ENCODE measurements around the gene CFAP157. TPM values are rescaled to one million over a fixed set of nuclear protein-coding genes. Genes with fewer than 3 reads are reported as not detected.

CFAP157 gene
- polyA plus RNA-seq, 1 of the 3 experiments (the other 2 are of a cell fraction) = 0.25 TPM

- no peaks in the 10 kb centered on the region for H3K9me2 ChIP-seq
- CTCF ChIA-PET = interaction anchor here (1.0 to 1.5 kb wide), 2 partner anchors 24 to 75 kb away, joined by 3 to 6 read pairs; partner anchors contain the start of genes CDK9 and TOR2A
- no peaks in the 10 kb centered on the region for H4K20me1 ChIP-seq (ENCODE audit: insufficient read depth)
- no peaks in the 10 kb centered on the region for H3F3A ChIP-seq (replicated peaks; ENCODE audit: insufficient read depth)
- no peaks in the 10 kb centered on the region for H3K36me3 ChIP-seq (replicated peaks in 1 of 2; ENCODE audit: control insufficient read depth in 1 of 2, insufficient read depth in 2 of 2, low read length in 1 of 2)
- no peak for DNase-seq
- no peaks in the 10 kb centered on the region for H3K9me3 ChIP-seq
- H3K27ac ChIP-seq (ENCODE audit: low read depth in 2 of 2, low read length in 1 of 2) = no peak overlapping the region
- H3K4me2 ChIP-seq = no peak overlapping the region
- POLR2A ChIA-PET = no interaction called here
- no peaks in the 10 kb centered on the region for H3K27me3 ChIP-seq (ENCODE audit: insufficient read depth)
- peaks cover 0 to 29% of the 10 kb centered on the region in 2 experiments; a peak in 1 of 4 replicates for H3K4me1 ChIP-seq (ENCODE audit: control insufficient read depth in 1 of 2, insufficient read depth in 2 of 2, low read depth in 1 of 2, low read length in 1 of 2)
- TF ChIP-seq RXRA (IDR thresholded peaks at IDR 0.05; ENCODE audit: borderline replicate concordance, low read depth) (no peak), NFIC (IDR thresholded peaks at IDR 0.05; ENCODE audit: borderline replicate concordance) (no peak), RFX5 (IDR thresholded peaks at IDR 0.05; ENCODE audit: low read length) (no peak), RCOR1 (IDR thresholded peaks at IDR 0.05; ENCODE audit: low read length) (no peak), TCF12 (IDR thresholded peaks at IDR 0.05) (no peak), EZH2phosphoT487 (IDR thresholded peaks at IDR 0.05; ENCODE audit: borderline replicate concordance, low read depth) (no peak), GABPA (IDR thresholded peaks at IDR 0.05; ENCODE audit: low read depth) (no peak), JUND (IDR thresholded peaks at IDR 0.05) (no peak), CHD2 (IDR thresholded peaks at IDR 0.05; ENCODE audit: low read length, partially characterized antibody) (no peak)
- H3K79me2 ChIP-seq (ENCODE audit: insufficient read depth) = peaks cover 13% of the 10 kb centered on the region; the same call in 1 of the 2 replicates
- no peak overlapping the region for H2AFZ ChIP-seq (ENCODE audit: low read depth)
- no peak overlapping the region for H3K9ac ChIP-seq
- H3K4me3 ChIP-seq (ENCODE audit: low read depth in 2 of 2, low read length in 1 of 2) = no peak overlapping the region
- 96% methylated on average over 9 of the region's 10 CpGs for WGBS (ENCODE audit: low lambda C conversion rate)
Measured at GRCh38 chr9:127710204-127710783, 3.5 kb downstream of the CFAP157 start.

- Histone ChIP-seq H3K9me3 (no peaks in the 10 kb centered on the region), H3K9ac (no peak overlapping the region), H4K20me1 (ENCODE audit: insufficient read depth) (no peaks in the 10 kb centered on the region), H3K9me2 (no peaks in the 10 kb centered on the region), H3K27ac (ENCODE audit: low read depth in 2 of 2, low read length in 1 of 2) (no peak overlapping the region), H3K27me3 (ENCODE audit: insufficient read depth) (no peaks in the 10 kb centered on the region), H3K4me2 (no peak overlapping the region), H3F3A (replicated peaks; ENCODE audit: insufficient read depth) (no peaks in the 10 kb centered on the region), H3K79me2 (ENCODE audit: insufficient read depth) (peaks cover 13% of the 10 kb centered on the region; the same call in 1 of the 2 replicates), H3K4me1 (ENCODE audit: control insufficient read depth in 1 of 2, insufficient read depth in 2 of 2, low read depth in 1 of 2, low read length in 1 of 2) (peaks cover 0 to 23% of the 10 kb centered on the region in 2 experiments; a peak in 1 of 4 replicates), H3K36me3 (replicated peaks in 1 of 2; ENCODE audit: control insufficient read depth in 1 of 2, insufficient read depth in 2 of 2, low read length in 1 of 2) (no peaks in the 10 kb centered on the region), H2AFZ (ENCODE audit: low read depth) (no peak overlapping the region), H3K4me3 (ENCODE audit: low read depth in 2 of 2, low read length in 1 of 2) (no peak overlapping the region)
- CTCF ChIA-PET = interaction anchor here (0.6 to 1.9 kb wide), 3 partner anchors 23 to 122 kb away, joined by 3 to 7 read pairs (median 3); partner anchors contain the start of gene TOR2A
- POLR2A ChIA-PET = no interaction called here
- WGBS (ENCODE audit: low lambda C conversion rate) = 84% methylated on average over 7 of the region's 9 CpGs
- no peak for DNase-seq
- TF ChIP-seq FOXM1 (IDR thresholded peaks at IDR 0.05; ENCODE audit: low read depth) (no peak), EP300 (IDR thresholded peaks at IDR 0.05; ENCODE audit: borderline replicate concordance in 1 of 2, low read depth in 1 of 2, low read length in 1 of 2) (no peak), IRF3 (IDR thresholded peaks at IDR 0.05; ENCODE audit: low read depth, low read length) (no peak), SIN3A (IDR thresholded peaks at IDR 0.05; ENCODE audit: borderline replicate concordance, low read depth, low read length) (no peak), ZBTB33 (IDR thresholded peaks at IDR 0.05; ENCODE audit: borderline replicate concordance, low read depth) (no peak), CHD2 (IDR thresholded peaks at IDR 0.05; ENCODE audit: low read length, partially characterized antibody) (no peak), RXRA (IDR thresholded peaks at IDR 0.05; ENCODE audit: borderline replicate concordance, low read depth) (no peak), MXI1 (IDR thresholded peaks at IDR 0.05; ENCODE audit: low read depth, low read length) (no peak), GATA2 (CRISPR knock-in tag; IDR thresholded peaks at IDR 0.05) (no peak), MAX (IDR thresholded peaks at IDR 0.05; ENCODE audit: low read depth) (no peak), GABPA (IDR thresholded peaks at IDR 0.05; ENCODE audit: low read depth) (no peak), MEF2A (IDR thresholded peaks at IDR 0.05; ENCODE audit: borderline replicate concordance, low read depth) (no peak), RAD21 (IDR thresholded peaks at IDR 0.05; ENCODE audit: low read length) (no peak), RCOR1 (IDR thresholded peaks at IDR 0.05; ENCODE audit: low read length) (no peak)
Measured at GRCh38 chr9:127711226-127711701, 4.5 kb downstream of the CFAP157 start.
